Subcutaneous adipose tissue (tissue), 4 donors: ENCODE results near the gene PAF1. TPM values are rescaled to one million over a fixed set of nuclear protein-coding genes. Genes with fewer than 3 reads are reported as not detected.

Experiments
- total RNA-seq, 4 donors: library from RNA; depleted of rRNA; stranded (reverse); fragments of >200 nt; gene quantifications; one replicate each; pipeline ENCODE4 v1.1.0, GENCODE V29; 2016
- TF ChIP-seq, protein P1 (sequence below): fragments of 450-650 bp; IDR thresholded peaks from one replicate; pipeline ENCODE4 v1.5.1; 2016; ENCODE audit warnings: low read depth, mild to moderate bottlenecking, control low read depth, antibody characterized with exemption, moderate library complexity

PAF1 gene
- total RNA-seq, 4 donors from 2014 or later, result 24.3 to 32.4 (median 30.2) TPM

DNA sequence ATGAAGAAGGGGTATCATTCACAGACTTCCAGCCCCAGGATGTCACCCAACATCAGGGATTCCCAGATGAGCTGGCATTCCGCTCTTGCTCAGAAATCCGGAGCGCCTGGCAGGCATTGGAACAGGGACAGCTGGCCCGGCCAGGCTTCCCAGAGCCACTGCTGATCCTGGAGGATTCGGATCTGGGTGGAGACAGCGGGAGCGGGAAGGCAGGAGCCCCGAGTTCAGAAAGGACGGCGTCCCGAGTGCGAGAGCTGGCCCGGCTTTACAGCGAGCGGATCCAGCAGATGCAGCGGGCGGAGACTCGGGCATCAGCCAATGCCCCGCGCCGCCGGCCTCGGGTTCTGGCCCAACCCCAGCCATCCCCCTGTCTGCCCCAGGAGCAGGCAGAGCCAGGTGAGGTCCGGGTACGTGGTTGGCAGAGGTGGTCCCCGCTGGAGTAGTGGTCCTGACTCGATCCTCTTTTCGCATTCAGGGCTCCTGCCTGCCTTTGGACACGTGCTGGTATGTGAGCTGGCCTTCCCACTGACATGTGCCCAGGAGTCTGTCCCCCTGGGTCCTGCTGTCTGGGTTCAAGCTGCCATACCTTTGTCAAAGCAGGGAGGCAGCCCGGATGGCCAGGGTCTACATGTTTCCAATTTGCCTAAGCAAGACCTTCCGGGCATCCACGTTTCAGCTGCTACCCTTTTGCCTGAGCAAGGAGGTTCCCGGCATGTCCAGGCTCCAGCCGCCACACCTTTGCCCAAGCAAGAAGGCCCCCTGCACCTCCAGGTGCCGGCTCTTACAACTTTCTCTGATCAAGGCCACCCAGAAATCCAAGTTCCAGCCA, 32.6 kb upstream of the PAF1 start:
- TF ChIP-seq, protein P1, sequence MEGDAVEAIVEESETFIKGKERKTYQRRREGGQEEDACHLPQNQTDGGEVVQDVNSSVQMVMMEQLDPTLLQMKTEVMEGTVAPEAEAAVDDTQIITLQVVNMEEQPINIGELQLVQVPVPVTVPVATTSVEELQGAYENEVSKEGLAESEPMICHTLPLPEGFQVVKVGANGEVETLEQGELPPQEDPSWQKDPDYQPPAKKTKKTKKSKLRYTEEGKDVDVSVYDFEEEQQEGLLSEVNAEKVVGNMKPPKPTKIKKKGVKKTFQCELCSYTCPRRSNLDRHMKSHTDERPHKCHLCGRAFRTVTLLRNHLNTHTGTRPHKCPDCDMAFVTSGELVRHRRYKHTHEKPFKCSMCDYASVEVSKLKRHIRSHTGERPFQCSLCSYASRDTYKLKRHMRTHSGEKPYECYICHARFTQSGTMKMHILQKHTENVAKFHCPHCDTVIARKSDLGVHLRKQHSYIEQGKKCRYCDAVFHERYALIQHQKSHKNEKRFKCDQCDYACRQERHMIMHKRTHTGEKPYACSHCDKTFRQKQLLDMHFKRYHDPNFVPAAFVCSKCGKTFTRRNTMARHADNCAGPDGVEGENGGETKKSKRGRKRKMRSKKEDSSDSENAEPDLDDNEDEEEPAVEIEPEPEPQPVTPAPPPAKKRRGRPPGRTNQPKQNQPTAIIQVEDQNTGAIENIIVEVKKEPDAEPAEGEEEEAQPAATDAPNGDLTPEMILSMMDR, result no peak

DNA sequence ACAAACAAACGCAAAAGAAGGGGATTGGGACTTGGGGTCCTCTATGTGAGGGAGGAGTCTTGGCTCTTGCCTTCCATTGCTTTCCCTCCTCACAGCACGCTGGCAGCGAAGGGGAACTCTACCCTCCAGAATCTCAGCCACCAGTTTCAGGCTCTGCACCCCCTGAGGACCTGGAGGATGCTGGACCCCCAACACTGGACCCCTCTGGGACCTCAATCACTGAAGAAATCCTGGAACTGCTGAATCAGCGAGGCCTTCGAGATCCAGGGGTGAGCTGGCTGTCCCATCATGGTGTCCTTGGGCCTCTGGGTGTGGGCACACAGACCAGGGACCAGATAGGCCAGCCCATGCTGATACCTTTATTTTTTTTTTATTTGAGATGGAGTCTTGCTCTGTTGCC, 31.1 kb upstream of the PAF1 start:
- TF ChIP-seq, protein P1, result no peak

DNA sequence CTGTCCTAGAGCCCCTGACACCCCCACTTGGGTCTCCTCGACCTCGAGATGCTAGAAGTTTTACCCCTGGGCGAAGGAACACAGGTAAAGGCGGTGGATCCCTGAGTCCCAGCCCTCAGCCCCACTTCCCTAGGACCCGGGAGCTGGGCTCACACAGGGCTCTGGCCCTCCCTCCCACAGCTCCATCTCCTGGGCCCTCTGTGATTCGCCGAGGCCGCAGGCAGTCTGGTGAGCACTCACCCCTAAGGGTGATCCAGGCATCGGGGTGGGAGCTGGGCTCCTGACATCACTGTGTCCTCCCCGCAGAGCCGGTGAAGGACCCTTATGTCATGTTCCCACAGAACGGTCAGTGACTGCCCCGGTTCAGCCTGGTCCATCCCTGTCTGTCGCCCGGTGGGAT, 29.9 kb upstream of the PAF1 start:
- TF ChIP-seq, protein P1, result no peak

DNA sequence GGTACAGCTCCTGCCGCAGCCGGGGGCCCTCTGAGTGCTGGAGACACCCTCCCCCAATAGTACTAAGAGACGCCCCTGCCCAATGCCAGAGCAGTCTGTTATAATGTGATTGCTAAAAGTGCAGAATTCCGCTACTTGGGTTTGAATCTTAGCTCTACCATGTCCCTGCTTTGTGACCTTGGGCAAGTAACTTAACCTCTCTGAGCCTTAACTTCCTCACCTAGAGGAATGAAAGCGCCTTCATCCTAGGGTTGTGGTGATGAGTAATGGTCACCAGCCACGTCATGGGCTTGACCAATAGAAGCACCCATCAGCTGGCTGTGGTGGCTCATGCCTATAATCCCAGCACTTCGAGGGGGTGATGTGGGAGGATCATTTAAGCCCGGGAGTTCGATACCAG, 28.1 kb upstream of the PAF1 start:
- TF ChIP-seq, protein P1, result no peak

DNA sequence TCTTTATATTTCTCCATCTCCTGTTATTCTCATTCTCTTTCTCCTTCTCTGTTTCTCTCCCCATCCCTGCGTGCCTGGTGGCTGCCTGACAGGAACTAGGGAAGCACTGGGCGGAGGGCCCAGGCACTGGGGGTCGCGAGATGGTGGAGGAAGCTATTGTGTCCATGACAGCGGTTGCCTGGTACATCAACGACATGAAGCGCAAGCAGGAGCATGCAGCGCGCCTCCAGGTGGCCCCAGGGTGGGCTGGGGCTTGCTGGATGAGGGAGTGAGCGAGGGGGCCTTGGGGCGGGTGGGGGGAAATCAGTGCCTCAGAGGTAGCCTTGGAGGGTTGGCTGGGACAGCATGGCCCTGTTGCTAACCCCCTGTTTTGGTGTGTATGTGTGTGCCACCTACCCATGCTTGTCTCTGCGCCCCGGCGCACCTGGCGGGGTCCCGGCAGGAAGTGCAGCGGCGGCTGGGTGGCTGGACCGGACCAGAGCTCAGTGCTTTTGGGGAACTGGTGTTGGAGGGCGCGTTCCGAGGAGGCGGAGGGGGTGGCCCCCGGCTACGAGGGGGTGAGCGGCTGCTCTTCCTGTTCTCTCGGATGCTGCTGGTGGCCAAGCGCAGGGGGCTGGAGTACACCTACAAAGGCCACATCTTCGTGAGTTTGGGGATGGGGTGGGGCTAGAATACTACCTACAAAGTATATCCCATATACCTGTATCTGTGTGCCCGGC, 26.7 kb upstream of the PAF1 start:
- TF ChIP-seq, protein P1, result no peak

DNA sequence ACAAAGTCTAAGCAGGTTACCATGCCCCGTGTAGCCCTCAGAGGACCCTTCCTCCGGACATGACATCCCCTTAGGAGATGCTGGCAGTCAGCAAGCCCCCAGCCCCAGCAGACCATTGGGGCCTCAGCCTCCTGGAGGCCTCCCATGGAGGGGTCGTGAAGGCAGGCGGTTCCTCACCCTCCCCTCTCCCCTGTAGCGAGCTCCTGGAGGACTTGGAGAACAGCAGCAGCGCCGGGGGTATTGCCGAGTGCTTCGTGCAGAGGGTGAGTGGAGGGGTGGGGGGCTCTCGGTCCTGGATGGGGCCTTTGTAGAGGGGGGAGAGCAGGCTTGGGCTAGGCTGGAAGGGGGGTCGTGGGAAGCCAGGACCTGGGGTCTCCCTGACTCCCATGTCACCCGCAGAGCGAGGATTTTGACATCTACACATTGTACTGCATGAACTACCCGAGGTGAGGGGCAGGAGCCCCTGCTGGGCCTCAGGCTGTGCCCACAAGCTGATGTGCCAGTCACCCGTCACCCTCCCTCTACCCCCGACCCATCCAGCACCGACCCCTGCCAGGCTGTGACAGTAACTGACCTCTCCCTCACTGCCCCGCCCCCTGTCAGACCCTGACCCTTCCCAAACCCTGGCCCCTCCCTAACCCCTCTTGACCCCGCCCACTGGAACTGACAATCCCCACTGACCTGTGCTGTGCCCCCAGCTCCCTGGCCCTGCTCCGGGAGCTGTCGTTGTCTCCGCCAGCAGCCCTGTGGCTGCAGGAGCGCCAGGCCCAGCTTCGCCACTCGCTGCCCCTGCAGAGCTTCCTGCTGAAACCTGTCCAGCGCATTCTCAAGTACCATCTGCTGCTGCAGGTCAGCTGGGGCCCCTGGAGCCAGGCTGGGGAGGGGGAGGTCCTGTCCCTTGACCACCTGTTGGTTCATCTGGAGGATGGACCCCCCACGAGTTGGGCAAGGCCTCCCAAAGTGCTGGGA, 25.5 kb upstream of the PAF1 start:
- TF ChIP-seq, protein P1, result no peak
